COR-L47 (cell line): ENCODE data around the gene MID1.
A peak's percentile ranks its signal among the peaks of the same experiment; 100 is the strongest.

Experiments
- DNase-seq: peaks from one replicate; lab custom pipeline; 2025; lab: John Stamatoyannopoulos, UW

The MID1 gene

GRCh38 chrX:10620121-10620699 lies at the start of gene MID1:
Gene MID1, minus strand, starts transcription at chrX:10620585. Its CDS starts 53,038 bp downstream, at chrX:10567547.
- DNase-seq = peak; percentile 18

- DNase-seq = no peak
Measured at GRCh38 chrX:10667143-10667542, 46.8 kb upstream of the MID1 start.

- no peak for DNase-seq
Measured at GRCh38 chrX:10666102-10666501, 45.7 kb upstream of the MID1 start.

GRCh38 chrX:10665681-10666080 lies 45.3 kb upstream of the MID1 start:
- no peak for DNase-seq

- DNase-seq = no peak
Measured at GRCh38 chrX:10660171-10660570, 39.8 kb upstream of the MID1 start.

- peak; percentile 89 for DNase-seq
Measured at GRCh38 chrX:10656214-10656613, 35.8 kb upstream of the MID1 start.

- DNase-seq = no peak
Measured at GRCh38 chrX:10654960-10655359, 34.6 kb upstream of the MID1 start.

GRCh38 chrX:10653302-10653701 lies 32.9 kb upstream of the MID1 start:
- DNase-seq = no peak

GRCh38 chrX:10649265-10649664 lies 28.9 kb upstream of the MID1 start:
- DNase-seq = no peak

- no peak for DNase-seq
Measured at GRCh38 chrX:10648614-10649013, 28.2 kb upstream of the MID1 start.

GRCh38 chrX:10636851-10637250 lies 16.5 kb upstream of the MID1 start:
- no peak for DNase-seq

- DNase-seq = no peak
Measured at GRCh38 chrX:10636337-10636736, 16.0 kb upstream of the MID1 start.

GRCh38 chrX:10634392-10635161 lies 14.2 kb upstream of the MID1 start:
- DNase-seq = no peak

- DNase-seq = no peak
Measured at GRCh38 chrX:10633722-10634121, 13.3 kb upstream of the MID1 start.

- DNase-seq = no peak
Measured at GRCh38 chrX:10631416-10632145, 11.2 kb upstream of the MID1 start.

GRCh38 chrX:10630320-10630719 lies 9.9 kb upstream of the MID1 start:
- no peak for DNase-seq

- no peak for DNase-seq
Measured at GRCh38 chrX:10629905-10630304, 9.5 kb upstream of the MID1 start.

- no peak for DNase-seq
Measured at GRCh38 chrX:10628906-10629305, 8.5 kb upstream of the MID1 start.

GRCh38 chrX:10622197-10622596 lies 1.8 kb upstream of the MID1 start:
- DNase-seq = no peak

GRCh38 chrX:10619425-10620046 lies 849 bp downstream of the MID1 start:
- DNase-seq = no peak

- DNase-seq = no peak
Measured at GRCh38 chrX:10618961-10619360, 1.4 kb downstream of the MID1 start.

GRCh38 chrX:10617999-10618351 lies 2.4 kb downstream of the MID1 start:
- DNase-seq = no peak
